ENCODE results near the gene LPIN3.

The LPIN3 gene

DNA sequence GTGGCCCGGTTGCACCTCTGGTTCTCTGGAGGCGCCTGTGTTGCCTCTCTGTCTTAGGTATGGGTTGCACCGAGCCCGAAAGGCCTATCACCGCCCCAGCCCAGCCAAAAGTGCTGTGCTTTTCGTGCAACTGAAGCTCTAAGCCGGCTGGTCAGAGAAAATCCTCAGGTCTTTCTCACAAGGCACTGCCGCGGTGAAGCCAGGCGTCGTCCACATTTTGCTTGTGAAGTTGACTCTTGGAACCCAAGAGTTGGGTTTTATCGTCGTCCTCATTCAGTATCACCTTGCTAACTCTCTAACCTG is 26.7 kb downstream of the LPIN3 start:
- no peak for DNase-seq

DNA sequence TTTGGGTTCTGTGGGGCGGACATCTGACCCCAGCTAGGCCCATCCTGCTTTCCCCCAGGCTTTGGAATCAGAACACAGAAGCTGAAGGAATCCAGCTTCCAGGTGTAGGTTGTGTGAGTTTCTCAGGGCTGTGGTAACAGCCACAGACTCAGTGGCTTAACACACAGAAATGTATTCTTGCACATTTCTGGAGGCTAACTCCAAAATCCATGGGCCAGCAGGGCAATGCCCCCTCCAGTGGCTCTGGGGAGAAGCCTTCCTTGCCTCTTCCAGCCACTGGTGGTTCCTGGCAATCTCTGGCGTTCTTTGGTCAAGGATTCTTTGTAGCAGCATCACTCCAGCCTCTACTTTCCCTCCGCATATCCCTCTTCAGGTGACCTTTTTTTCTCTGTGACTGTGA is 27.3 kb downstream of the LPIN3 start:
- no peak for DNase-seq

DNA sequence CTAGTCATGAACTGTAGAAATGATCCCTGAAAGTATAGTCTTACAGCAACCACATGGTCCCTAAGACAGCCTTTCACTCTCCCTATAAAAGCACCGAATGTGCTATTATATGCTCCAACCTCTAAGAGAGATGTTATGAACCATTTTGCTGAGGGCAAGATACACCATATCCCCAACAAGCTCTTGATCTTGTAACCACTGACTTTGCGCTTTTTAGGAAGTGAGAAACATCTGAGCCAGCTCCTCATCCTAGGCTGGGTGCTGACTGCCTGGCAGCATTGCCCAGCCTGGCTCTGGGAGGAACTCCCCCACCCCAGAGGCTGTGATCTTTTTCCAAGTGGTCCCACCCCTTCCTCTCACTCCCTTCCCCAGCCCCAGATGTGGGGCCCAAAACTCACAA is 29.1 kb downstream of the LPIN3 start:
- DNase-seq, result no peak

DNA sequence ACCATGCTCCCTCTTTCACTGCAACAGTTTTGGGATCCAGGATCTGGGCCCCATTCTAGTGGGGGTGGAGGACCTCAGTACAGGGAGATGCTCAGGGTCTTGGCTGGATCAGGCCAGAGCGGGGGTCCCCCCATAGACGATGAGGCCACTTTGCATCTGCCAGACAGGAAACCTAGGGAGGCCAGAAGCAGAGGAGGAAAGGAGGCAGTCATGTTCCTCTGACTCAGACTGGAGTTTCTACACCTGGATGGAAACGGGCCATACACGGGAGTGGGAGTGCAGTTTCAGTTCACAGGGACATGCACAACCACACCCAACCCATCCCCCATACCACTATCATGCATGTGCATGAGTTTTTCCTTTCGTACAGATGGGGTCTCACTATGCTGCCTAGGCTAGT is 29.6 kb downstream of the LPIN3 start:
- no peak for DNase-seq

DNA sequence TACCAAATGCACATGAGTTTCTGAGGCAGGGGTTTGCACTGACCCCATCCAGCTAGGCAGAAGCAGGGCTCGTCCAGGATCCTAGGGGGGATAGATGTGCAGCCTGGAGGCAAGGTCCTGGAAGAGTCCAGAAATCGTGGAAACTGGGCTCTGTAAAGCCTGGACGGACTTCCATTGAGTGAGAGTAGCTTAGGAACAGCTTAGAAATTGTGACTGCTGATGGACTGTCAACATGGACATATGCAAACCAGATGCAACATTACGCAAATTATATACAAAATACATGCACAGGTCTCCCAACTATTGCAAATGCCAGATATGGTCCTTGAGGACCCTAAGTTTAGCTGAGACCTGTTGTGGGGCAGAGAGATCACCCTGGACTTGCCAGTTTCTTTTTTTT is 30.8 kb downstream of the LPIN3 start:
- DNase-seq, result no peak

DNA sequence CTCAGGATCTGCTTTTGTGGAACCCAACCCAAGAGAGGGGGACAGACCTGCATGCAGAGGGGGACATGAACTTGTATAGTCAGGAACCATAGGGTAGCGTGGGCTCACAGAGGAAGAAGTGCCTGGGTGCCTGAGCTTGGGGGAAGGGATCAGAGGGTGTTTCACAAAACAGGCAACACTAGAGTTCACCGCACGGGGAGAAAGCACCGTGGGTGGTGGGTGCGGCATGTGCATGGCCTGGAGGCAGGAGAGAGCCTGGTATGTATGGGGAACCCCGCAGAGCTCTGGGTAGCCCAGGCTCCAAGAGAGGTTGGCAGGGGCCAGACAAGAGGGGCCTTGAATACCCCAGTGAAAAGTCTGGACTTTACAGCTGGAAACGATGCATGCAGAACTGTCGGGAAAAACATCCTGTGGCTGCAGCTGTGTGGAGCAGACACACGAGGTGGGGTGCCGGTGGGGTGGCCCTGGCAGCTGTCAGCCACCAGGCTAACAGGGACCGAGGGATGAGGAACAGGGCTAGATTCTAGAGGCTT is 32.7 kb downstream of the LPIN3 start:
- DNase-seq, result no peak

DNA sequence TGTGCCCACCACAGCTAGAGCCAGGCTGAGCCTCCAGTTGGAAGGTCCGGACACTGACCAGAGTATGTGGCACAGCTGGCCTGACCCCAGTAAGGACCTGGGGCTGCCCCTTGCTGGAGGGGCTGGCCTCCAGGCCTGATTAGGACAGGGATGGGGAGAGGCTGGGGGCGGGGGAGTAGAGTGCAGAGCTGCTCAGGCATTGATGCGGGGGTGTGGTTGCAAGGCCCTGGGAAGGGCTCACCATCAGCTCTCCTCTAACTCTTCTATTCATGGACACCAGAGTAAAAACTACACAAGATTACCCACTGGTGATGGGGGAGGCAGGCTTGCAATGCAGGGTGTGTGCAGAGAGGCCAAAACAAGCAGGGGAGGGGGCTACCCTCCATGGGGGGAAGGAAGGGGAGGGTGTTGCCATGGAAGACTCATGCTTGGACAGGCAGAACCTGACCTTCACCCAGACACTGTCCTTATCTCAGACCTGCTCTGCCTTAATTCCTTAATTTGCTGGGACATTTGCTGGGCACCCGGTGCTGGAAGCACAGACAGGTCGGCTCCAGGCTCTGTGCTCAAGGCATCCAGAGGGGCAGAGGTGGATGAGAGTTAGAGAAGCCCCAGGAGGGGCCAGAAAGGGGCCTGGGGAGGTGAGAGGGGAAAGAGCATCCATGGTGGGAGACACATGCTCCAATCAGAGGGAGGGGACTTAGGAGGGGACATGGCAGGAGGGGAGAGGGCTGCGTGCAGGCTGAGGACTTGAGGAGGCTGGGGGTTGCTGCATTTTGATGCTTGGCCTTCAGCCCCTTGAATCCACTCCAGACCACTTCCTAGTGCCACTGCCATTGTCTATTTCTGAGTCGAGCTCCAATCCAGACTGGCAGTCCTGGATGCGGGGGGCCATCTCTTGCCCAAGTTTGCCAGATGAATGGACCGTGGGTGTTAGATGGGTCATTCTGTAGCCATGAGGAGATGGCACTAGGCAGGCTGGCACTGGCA is 33.6 kb downstream of the LPIN3 start:
- no peak for DNase-seq

DNA sequence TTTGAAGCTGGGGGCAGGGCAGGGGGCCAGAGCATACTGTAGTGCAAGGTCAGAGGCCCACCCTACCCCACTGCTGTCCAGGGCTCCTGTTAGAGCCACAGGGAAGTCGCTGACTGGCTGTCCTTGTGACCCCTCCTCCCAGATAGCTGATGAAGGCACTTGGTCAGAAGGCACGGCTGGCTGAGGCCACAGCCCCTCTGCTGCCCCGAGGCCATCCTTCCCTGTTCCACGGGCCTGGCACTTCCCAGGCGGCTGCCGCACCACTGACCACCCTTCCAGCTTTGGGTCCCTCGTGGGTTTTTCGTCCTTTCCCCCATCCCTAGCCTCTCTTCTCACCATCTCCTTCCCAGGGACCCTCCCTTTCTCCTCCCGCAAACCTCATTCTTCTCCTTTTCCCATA is 35.2 kb downstream of the LPIN3 start:
- no peak for DNase-seq

DNA sequence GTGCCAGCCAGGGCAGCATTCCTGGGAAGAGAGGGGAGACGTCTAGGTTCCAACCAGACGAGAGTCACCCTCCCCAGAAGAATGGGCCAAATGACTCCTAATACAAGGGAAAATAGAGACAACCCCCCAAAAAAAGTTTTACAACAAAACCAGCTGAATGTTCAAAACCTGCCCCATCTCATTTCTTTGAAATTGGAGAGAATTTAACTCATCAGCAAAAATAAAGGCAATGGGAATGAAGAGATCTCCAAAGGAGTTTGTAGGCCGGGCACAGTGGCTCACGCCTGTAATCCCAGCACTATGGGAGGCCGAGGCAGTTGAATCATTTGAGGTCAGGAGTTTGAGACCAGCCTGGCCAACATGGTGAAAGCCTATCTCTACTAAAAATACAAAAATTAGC is 35.7 kb downstream of the LPIN3 start:
- DNase-seq, result no peak

DNA sequence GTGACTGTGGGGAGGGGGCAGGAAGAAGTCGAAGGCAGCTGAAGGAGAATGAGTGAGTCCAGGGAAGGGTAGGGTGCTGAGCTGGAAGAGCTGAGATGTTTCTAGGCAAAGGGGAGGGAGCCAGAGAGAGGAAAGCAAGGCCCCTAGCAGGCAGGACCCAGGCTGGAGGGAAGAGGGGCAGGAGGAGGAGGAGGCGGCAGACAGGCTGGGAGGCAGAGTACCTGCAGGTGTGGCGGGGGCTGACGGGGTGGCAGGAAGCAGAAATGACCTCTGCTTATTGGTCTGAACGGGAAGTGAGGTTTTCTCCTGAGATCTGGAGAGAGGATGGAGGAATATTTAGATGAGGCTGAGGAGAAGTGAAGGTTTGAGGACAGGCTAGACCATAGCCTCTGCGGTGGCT is 36.7 kb downstream of the LPIN3 start:
- no peak for DNase-seq

DNA sequence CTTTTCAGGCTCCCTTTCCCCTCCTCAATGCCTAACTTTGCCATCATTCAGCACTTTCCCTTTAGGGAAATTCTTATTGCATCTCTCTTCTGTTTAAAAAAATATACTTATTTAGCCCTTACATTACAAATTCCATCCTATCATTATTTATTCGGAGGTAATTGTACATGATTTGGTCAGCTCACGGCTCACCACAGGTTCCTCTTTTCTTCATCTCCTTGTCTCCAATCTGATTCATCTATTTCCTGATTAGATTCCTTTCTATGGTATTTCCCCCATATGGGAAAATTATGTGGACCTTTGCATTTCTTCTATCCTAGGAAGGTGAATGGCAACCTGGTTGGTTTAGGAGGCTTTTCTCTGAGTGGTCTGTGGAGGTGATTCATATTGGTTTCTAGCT is 38.9 kb downstream of the LPIN3 start:
- no peak for DNase-seq

DNA sequence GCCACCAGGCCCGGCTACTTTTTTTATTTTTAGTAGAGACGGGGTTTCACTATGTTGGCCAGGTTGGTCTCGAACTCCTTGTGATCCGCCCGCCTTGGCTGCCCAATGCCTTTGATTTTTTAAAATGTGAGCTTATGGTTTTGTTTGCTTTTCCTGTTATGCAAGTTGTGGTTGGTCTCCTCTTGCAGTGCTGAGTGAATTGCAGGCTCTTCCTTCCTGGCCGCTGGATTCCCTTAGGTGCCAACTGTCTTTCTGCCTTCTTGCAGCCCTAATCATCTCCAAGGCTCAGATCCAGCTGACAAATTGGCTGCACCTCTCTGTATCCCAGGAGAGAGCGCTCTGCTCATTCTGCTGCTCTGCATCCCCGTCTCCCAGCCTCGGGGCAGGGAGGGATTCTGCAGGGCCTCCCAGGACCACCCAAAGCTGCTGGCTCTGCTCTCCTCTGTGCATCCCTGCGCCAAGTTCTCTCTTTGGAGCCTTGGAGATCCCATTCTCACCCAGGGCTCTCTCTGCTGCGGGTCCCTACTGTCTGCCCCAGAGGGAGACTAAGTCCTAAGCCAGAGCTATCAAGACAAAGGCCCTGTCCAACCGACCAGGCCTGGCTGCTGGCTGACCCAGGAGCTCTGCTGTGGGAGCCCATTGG is 40.1 kb downstream of the LPIN3 start:
- no peak for DNase-seq

DNA sequence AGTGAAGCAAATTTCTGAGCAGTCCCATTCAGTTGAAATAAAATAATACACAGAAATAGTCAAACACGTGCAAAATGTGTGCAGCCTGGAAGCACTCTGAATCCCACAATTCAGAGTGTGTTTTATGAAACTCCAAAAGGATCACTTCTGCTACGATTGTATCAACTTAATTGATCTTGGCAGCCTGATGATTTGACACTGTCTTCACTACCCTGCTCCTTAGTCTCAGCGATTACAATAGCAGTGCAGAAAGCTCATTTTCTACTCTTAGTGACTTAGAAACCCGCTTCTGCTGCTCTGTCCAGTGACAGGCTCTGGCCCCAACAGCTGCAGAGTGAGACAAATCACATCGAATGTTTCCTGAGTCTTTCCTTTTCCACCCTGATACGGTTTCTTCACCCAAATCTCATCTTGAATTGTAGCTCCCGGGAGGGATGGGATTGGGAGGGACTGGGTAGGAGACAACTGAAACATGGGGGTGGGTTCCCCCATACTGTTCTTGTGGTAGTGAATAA is 42.2 kb downstream of the LPIN3 start:
- DNase-seq, result no peak

DNA sequence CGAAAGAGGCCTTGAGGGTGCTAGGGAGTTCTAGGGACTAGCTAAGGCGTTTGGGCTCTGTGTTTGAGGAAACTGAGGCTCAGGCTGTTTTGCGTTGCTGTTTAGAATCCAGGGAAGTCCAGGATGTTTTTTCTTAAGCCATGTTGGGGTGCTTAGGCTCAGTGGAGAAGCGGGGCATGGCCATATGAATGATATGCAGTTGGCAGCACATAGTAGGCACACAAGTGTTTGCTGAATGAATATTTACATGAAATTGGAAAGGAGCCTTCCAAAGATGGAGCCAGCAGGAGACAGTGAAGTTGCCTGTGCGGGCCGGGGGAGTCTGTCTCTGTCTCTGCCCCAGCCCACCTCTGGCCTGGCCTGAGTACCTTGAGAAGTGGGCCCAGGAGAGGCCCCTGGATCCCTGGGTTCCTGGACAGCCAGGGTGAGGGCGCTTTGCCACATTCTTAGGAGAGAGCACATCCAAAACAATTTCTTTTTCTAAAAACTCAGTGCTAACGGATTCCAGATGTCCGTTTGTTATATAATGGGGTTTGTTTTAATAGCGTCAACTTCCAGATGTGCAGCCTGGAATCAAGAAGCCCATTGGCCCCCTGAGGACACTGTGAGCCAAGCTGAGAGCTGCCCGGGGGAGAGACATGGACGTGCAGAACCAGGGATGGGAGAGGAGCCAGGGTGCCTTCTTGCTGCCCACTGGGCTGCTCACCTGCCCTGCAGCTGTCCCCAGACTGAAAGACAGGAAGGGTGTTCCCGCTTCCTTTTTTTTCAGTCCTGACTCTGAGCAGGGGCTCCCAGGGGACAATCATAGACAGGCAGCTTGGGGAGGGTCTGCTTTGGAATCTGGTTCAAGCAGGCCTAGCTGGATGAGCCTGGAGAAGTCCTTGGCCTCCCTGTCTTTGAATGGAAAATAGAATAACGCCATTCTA is 46.1 kb downstream of the LPIN3 start:
- no peak for DNase-seq

DNA sequence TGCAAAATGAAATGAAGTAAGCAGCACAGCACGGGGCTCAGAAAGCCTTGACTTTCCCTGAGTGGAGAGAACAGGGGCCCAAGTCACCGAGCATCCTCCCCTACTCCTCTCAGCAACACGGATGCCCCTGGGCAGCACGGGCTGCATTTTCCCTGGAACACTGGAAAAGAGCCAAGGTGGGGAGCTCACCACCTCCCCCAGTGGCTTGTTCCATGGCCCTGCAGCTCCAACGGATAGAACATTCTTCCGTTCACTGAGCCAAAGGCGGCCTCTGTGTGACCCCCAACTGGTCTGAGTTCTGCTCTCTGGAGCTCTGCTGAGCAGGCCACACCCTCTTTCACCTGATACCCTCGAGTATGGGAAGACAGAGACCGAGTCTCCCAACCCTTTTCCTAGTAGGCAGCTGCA is 46.8 kb downstream of the LPIN3 start:
- no peak for DNase-seq

DNA sequence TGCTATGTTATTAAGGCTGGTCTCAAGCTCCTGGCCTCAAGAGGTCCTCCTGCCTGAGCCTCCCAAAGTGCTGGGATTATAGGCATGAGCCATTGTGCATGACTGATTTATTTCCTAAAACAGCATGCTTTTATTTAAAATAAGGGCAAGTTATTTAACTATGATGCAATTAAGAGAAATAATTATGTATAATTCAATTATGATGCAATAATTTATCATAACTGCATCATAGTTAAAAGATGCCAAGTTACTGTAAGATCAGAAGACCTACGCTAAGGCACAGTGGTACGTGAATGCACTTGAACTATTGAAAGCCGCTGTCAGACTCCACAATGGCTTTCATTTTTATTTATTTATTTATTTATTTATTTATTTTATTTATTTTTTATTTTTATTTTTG is 50.3 kb downstream of the LPIN3 start:
- DNase-seq, result no peak

DNA sequence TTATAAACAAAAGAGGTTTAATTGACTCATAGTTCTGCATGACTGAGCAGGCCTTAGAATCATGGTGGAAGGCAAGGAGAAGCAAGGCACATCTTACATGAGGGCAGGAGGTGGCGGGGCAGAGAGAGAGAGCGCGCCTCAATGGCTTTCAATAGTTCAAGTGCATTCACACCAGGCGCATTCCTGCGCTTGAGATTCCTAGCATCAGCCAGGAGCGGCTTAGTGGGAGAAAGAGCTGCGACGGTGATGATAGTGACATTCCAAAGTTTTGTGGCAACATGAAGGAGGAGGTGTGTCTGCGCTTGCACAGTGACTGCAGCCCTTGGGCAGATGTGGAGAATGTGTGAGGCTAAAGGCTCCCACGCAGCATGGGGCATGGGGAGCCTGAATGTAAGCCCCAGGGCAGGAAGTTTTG is 51.0 kb downstream of the LPIN3 start:
- DNase-seq, result no peak

DNA sequence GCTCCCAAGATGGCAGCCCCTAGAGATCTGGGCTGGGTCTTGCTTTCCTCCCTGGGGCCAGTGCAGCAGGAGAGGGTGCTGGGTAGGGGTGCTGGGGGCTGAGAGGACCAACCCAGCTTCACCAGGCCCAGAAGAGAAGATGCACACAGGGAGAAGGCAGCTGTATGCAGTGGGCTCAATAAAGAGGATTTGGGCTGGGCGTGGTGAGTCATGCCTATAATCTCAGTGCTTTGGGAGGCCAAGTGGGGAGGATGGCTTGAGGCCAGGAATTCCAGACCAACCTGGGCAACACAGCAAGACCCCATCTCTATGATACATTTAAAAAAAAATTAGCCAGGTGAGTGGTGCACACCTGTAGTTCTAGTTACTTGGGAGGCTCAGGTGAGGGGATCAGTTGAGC is 51.7 kb downstream of the LPIN3 start:
- no peak for DNase-seq

DNA sequence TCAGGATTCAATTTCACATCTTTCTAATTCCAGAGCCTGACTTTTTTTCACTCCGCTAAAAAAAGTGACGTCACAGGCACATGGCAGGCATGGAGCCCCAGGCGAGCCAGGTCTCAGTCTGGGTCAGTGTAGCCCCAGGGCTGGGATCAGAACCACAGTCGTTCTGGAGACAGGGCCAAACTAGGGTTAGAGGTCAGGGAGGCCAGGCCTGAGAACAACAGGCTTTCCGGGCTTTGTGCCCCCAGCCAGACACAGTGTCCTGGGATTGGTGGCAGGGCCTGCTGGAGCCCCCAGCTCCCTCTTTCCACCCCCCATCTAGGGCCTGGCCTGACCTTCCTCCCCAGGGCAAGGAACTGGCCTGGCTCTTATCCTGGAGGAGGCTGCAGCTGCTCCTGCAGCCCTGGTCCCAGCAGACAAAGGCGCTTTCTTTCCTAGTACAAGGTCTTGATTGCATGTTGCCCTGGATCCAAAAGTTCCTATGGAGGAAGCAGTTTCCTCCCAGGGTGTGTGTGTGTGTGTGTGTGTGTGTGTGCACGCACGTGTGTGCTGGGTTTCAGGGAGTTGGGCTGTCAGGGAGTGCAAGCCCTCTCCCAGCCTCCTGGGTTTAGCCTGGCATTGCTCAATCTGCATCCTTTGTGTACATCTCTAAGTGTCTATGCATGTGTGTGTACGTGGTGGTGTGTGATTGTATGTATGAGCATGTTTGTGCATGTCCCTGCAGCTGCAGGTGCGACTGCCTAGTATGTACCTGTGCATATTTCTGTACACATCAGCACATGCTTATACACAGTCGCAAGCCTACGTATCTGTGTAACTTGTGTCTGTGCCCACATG is 52.5 kb downstream of the LPIN3 start:
- DNase-seq, result no peak

DNA sequence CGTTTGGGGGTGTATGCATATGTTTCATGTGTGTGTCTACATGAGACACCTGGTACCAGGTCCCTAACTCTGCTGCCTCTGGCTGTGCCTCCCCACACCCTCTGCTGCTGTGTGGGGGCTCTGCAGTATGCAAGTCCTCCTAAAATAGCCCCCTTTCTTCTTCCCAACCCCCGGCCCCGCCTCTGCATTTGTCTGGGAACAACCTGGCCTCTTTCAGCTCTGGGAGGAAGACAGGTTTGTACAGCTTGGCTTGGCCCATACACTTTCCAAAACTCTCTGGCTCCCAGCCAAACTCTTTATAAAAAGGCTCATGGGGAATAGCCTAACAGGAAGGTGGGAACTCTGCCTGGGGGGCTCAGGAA is 53.1 kb downstream of the LPIN3 start:
- no peak for DNase-seq

DNA sequence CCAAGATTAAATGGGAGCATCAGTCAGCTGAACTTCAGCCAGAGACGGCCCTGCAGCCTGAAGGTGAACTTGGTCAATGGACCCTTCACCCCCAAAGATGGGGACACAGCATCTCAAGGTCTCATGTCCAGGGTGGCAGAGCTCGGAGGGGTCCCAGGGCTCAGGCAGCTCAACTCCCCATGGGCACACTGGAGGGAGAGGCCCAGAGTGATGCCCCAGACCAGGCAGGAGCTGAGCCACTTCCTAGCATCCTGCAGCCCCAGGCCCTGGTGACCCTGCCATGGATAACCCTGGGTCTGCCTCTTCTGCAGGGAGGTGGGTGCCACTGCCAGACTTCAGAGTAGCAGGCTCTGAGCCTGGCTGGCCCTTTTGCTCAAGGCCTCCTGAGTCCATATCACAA is 53.5 kb downstream of the LPIN3 start:
- DNase-seq, result no peak
